ENCODE data around the gene SKP1.

DNA sequence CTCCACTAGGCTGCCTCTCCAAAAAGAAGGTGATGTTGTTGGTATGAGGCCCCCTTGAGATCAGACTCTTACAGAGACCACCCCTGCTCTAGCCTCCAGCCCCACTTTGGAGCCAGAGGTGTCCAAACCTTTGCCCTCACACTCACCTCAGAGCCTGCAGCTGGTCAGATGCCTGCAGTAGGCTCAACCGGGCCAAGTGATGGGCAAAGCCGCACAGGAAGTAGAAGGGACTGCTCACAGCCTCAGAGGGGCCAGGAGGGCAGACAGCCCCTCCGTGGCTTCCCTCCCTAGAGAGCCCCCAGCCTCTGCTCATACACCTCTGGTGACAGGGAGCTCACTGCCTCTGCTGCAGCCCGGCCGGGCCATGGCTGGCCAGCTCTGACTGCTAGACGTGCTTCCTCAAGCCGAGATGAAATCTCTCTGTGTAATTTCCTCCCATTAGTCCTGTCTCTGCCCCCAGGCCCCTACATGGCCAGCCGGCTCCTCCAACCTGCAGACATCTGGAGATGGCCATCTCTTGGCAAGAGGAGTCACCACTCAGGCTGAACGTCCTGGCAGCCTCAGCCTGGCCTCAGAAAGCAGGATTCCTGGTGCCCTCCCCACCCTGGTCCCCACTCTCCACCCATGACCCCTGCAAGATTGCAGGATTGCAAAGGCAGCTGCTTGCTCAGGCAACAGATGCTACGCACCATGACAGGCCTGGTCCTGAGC lies 69.6 kb downstream of the SKP1 start:
- TF ChIP-seq POLR2AphosphoS5 (IDR thresholded peaks at IDR 0.05), result no peak
- TF ChIP-seq POLR2A (IDR thresholded peaks at IDR 0.05), result no peak
